WI38 (cell line): ENCODE data around the gene TCTN3.

Experiments used
- H3K4me3 ChIP-seq: 2 replicates; pipeline ENCODE4 v1.5.1; 2011; ENCODE audit warnings: low read depth, mild to moderate bottlenecking, control low read depth, low read length
- CTCF ChIP-seq: IDR thresholded peaks from 2 replicates; pipeline ENCODE4 v1.5.1; 2012; ENCODE audit warnings: low read depth, mild to moderate bottlenecking, control low read depth, low read length

TCTN3 gene

DNA sequence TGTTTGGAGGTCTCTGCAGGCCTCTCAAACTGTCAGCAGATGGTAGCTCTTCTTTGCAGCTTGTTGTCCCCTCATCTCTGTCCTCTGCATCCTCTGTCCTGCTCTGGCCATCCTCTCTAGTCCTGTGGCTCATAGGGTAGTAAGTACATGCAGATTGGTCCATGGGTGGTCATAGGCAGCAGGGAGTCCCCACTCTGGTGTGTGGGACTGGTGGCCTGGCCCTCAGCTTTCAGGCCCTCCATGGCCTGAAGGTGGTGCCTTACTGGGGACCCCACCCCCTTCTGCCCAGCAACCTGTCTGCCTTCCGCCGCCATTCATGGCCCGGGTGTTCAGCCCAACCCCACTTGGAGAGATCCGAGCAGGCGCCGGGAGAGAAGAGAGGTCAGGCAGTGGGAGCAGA is 12.8 kb upstream of the TCTN3 start:
- TF ChIP-seq CTCF, result no peak
- H3K4me3 ChIP-seq, result no peak overlapping the region

DNA sequence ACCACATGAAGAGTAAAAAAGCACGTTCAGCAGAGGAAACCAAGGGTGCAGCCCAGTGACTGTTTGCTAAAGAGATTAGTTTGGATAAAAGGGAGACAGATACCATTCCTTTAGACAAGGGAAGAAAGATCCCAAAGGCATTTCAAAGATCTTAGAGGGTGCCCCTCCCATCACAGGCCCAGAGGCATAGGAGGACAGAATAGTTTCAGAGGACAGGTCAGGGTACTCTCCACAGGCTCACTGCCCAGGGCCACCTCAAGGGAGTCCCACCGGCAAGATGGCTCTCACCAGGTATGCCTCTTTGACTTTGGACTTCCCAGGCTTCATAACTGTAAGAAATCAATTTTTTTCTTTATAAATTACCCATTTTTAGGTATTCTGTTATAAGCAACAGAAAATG is 4.7 kb upstream of the TCTN3 start:
- H3K4me3 ChIP-seq, result no peak overlapping the region
- TF ChIP-seq CTCF, result no peak

DNA sequence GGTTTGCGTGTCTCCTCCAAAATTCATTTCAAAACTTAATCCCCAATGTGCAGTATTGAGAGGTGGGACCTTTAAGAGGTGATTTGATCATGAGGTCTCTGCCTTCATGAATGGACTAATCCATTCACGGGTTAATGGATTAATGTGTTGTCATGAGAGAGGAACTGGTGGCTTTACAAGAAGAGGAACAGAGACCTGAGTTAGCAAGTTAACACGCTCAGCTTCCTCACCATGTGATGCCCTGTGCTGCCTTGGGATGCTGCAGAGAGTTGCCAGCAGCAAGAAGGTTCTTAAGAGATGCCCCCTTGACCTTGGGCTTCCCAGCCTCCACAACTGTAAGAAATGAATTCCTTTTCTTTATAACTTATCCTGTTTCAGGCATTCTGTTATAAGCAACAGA is 3.7 kb upstream of the TCTN3 start:
- H3K4me3 ChIP-seq, result no peak overlapping the region
- no peak for TF ChIP-seq CTCF

GRCh38 chr10:95694665-95695064 is 938 bp upstream of the TCTN3 start:
- H3K4me3 ChIP-seq, result no peak overlapping the region
- no peak for TF ChIP-seq CTCF

- H3K4me3 ChIP-seq, result peak overlapping the region; percentile 84
- no peak for TF ChIP-seq CTCF
Observed at GRCh38 chr10:95693071-95693667, 558 bp downstream of the TCTN3 start.

GRCh38 chr10:95691281-95691680 is 2.4 kb downstream of the TCTN3 start:
- no peak for TF ChIP-seq CTCF
- no peak overlapping the region for H3K4me3 ChIP-seq

DNA sequence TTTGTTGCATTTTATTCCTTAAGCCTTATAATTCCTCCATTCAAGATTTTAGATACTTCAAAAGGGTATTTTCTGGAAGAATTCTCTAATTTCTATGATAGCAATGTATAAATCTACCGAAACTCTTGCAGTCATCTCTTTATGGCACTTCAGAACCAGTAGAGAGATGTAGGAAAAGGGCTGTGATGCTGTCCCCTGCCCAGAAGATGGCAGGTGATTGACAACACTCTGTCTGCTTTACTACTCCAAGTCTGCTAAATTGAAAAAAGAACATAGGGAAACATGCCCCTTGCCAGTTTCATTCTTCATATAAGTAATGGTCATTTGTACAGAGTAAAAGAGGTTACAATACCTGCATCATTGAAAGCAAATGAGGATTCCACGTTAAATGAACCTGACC is 5.1 kb downstream of the TCTN3 start:
- no peak for TF ChIP-seq CTCF
- no peak overlapping the region for H3K4me3 ChIP-seq
